GM23338 (cell line): ENCODE measurements around the gene TNF.

Source experiments
- CREB1 ChIP-seq: fragments of 250-450 bp; sonication (Bioruptor Pico); IDR thresholded peaks from 2 replicates; pipeline ENCODE4 v1.5.0; 2020; ENCODE audit warnings: low read depth, mild to moderate bottlenecking, moderate library complexity
- CTCF ChIP-seq, 2 experiments: fragments of 200-600 bp in 1 of 2; sonication (generic) in 1 of 2; conservative IDR thresholded peaks; 2 replicates each; pipeline versions ENCODE4 v1.5.1 to v1.6.1; 2016 to 2017; ENCODE audit warnings: antibody characterized with exemption in 2 of 2, low read depth in 2 of 2, mild to moderate bottlenecking in 2 of 2, moderate library complexity in 1 of 2
- EZH2 ChIP-seq: fragments of 200-600 bp; sonication (generic); IDR thresholded peaks from one replicate; pipeline ENCODE4 v1.8.0; 2017; ENCODE audit warnings: antibody characterized with exemption, mild to moderate bottlenecking, low read depth; ENCODE audit not compliant: unreplicated experiment
- EZH2phosphoT487 ChIP-seq: fragments of 200-600 bp; sonication (generic); IDR thresholded peaks from one replicate; pipeline ENCODE4 v1.8.1; 2018; ENCODE audit warnings: antibody characterized with exemption; ENCODE audit not compliant: unreplicated experiment
- POLR2AphosphoS5 ChIP-seq: IDR thresholded peaks from 2 replicates; pipeline ENCODE4 v1.6.1; 2016; ENCODE audit warnings: antibody characterized with exemption, low read depth

- TF ChIP-seq POLR2AphosphoS5, result no peak
- no peak for TF ChIP-seq CTCF (conservative IDR thresholded peaks at IDR 0.05; ENCODE audit: low read depth in 2 of 2)
- no peak for TF ChIP-seq EZH2
- TF ChIP-seq CREB1 (CRISPR knock-in tag), result no peak
- no peak for TF ChIP-seq EZH2phosphoT487
These were observed 17.7 kb upstream of the TNF start for GRCh38 chr6:31557443-31558317.
